ENCODE results near the gene MT3. TPM values are rescaled to one million over a fixed set of nuclear protein-coding genes. Genes with fewer than 3 reads are reported as not detected.

MT3 gene
- total and polyA plus RNA-seq, 2 experiments from 2014 or later: not detected

- H3K27me3 Mint-ChIP-seq (ENCODE audit: insufficient read depth, low read depth, poor library complexity): peaks cover 57% of the 10 kb centered on the region
- no peak overlapping the region for H2AFZ ChIP-seq
- ATAC-seq (no peak), DNase-seq (ENCODE audit: low spot score) (no peak)
- no peaks in the 10 kb centered on the region for H3K9me3 Mint-ChIP-seq
- no peak overlapping the region for H3K4me2 ChIP-seq
- no peaks in the 10 kb centered on the region for H3K79me2 ChIP-seq (replicated peaks; ENCODE audit: insufficient read depth)
- H3K27ac ChIP-seq (ENCODE audit: low read depth): no peak overlapping the region
- H3K4me1 Mint-ChIP-seq: peaks cover 10% of the 10 kb centered on the region
- no peak for TF ChIP-seq EZH2 (IDR thresholded peaks at IDR 0.05; ENCODE audit: low read depth, unreplicated experiment)
- no peak for TF ChIP-seq STAT1 (IDR thresholded peaks at IDR 0.05; ENCODE audit: unreplicated experiment)
- TF ChIP-seq CREB1 (CRISPR knock-in tag; IDR thresholded peaks at IDR 0.05; ENCODE audit: low read depth): no peak
- TF ChIP-seq JUNB (IDR thresholded peaks at IDR 0.05; ENCODE audit: unreplicated experiment): no peak
- no peak for TF ChIP-seq POLR2AphosphoS5 (IDR thresholded peaks at IDR 0.05; ENCODE audit: low read depth)
- TF ChIP-seq REST (IDR thresholded peaks at IDR 0.05; ENCODE audit: unreplicated experiment): no peak
- TF ChIP-seq ZNF462 (CRISPR knock-in tag; IDR thresholded peaks at IDR 0.05): no peak
- no peak for TF ChIP-seq CTCF (conservative IDR thresholded peaks at IDR 0.05; ENCODE audit: low read depth in 2 of 2)
- no peak for TF ChIP-seq NANOG (IDR thresholded peaks at IDR 0.05; ENCODE audit: borderline replicate concordance)
- TF ChIP-seq ZNF331 (CRISPR knock-in tag; IDR thresholded peaks at IDR 0.05; ENCODE audit: low read depth): no peak
- TF ChIP-seq EZH2phosphoT487 (IDR thresholded peaks at IDR 0.05; ENCODE audit: unreplicated experiment): no peak
- TF ChIP-seq ZNF114 (CRISPR knock-in tag; IDR thresholded peaks at IDR 0.05): no peak
- no peak for TF ChIP-seq ETS1 (IDR thresholded peaks at IDR 0.05)
- no peaks in the 10 kb centered on the region for H4K20me1 ChIP-seq (replicated peaks; ENCODE audit: insufficient read depth)
- no peaks in the 10 kb centered on the region for H3F3A ChIP-seq (replicated peaks; ENCODE audit: low read depth)
- no peaks in the 10 kb centered on the region for H3K36me3 Mint-ChIP-seq (ENCODE audit: low read depth)
- no peaks in the 10 kb centered on the region for H3K36me3 ChIP-seq (ENCODE audit: insufficient read depth)
- no peak overlapping the region for H3K4me3 Mint-ChIP-seq
- H3K27ac Mint-ChIP-seq: no peak overlapping the region
- H3K4me3 ChIP-seq: no peak overlapping the region
- peaks cover 73% of the 10 kb centered on the region for H3K27me3 ChIP-seq (ENCODE audit: insufficient read depth)
- H3K4me1 ChIP-seq (ENCODE audit: insufficient read depth): no peaks in the 10 kb centered on the region
- no peaks in the 10 kb centered on the region for H3K9me2 ChIP-seq (ENCODE audit: insufficient read depth)
Observed at GRCh38 chr16:56591377-56592060, 2.2 kb downstream of the MT3 start.

Data from GM23338 (cell line).